Activated CD4-positive, alpha-beta T cell treated with anti-CD3 and anti-CD28 coated beads, Interleukin-2, amount 10 ng/mL, durations not matched to agents 7 days and 5 days (primary cell): ENCODE measurements around the gene PSMD1. TPM values are rescaled to one million over a fixed set of nuclear protein-coding genes. Genes with fewer than 3 reads are reported as not detected.
"Not testable (repeated sequence)": the region's sequence is repeated elsewhere in the genome, so short reads cannot be mapped to it uniquely, and the experiment has no call there.

Experiments used
- CTCF ChIA-PET: fragments of 350-600 bp; sonication (Branson Sonifier 250); formaldehyde crosslinking; loops from one replicate; lab custom pipeline; 2021; ENCODE audit warnings: antibody characterized with exemption; lab: Charles Lee
- POLR2A ChIA-PET: fragments of 350-600 bp; sonication (Branson Sonifier 250); formaldehyde crosslinking; loops from one replicate; lab custom pipeline; 2021; ENCODE audit warnings: antibody characterized with exemption; lab: Charles Lee
- DNase-seq: peaks from one replicate; pipeline ENCODE4 v3.0.0-alpha.2; 2020
- H3K27ac Mint-ChIP-seq: one replicate; pipeline ENCODE4 v1.8.0; 2021; ENCODE audit warnings: mild to moderate bottlenecking, moderate library complexity, mixed read lengths
- H3K27me3 Mint-ChIP-seq: one replicate; pipeline ENCODE4 v1.8.0; 2021; ENCODE audit warnings: mixed read lengths
- H3K36me3 Mint-ChIP-seq: one replicate; pipeline ENCODE4 v1.8.0; 2021; ENCODE audit warnings: low read depth, mixed read lengths
- H3K4me1 Mint-ChIP-seq: one replicate; pipeline ENCODE4 v1.8.0; 2021; ENCODE audit warnings: mixed read lengths
- H3K4me3 Mint-ChIP-seq: one replicate; pipeline ENCODE4 v1.8.0; 2021; ENCODE audit warnings: mild to moderate bottlenecking, moderate library complexity, mixed read lengths
- H3K9me3 Mint-ChIP-seq: one replicate; pipeline ENCODE4 v1.8.0; 2021; ENCODE audit warnings: mixed read lengths
- total RNA-seq, 2 experiments: library from RNA; stranded (reverse); gene quantifications; one replicate each; pipeline ENCODE4 v1.2.3, GENCODE V29; 2021

PSMD1 gene
- total RNA-seq, 2 experiments from 2014 or later: 80.5 to 101 TPM

DNA sequence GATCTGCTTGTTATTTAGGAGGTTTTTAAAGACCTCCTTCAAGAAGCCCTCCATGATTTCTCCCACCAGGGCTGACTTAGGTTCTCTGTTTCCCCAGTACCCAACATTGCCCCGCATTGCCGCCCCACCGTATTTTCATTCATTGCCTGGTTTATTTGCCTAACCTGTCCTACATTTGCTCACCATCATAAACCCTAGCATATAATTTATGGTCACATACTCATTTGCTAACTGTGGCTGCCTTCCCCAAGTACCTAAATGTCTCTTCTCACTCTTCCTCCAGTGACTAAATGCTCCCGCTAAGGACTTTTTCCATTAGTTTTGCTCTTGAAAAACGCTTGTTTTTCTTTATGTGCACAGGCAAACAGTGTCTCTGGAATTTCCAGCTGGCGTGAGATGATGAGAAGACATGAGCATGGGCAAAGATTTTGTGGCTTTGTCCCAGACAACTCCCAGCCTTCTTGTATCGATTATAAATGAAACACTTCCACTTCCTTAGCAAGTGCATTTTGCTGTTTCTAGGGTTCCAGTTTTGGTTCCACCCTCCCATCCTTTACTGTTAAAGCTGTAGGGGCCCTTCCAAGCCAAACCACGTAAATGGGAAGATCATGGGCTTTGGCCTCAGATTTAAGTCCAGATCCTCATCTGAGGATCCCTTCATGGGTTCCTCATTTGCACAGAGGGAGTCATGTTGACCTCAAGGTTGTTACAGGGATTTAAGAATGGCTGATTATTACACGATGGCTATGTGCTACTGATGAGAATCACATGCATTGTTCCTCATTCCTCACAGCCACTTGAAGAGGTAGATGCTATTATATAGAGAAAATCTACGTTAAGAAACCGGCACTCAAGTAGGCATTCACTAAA lies 120.7 kb downstream of the PSMD1 start:
- Mint-ChIP-seq H3K9me3 (no peaks in the 10 kb centered on the region), H3K4me3 (no peak overlapping the region), H3K4me1 (peaks cover 8% of the 10 kb centered on the region), H3K36me3 (peaks cover 19% of the 10 kb centered on the region), H3K27ac (no peak overlapping the region), H3K27me3 (no peaks in the 10 kb centered on the region)
- ChIA-PET CTCF (no interaction called here), POLR2A (no interaction called here)
- no peak for DNase-seq

DNA sequence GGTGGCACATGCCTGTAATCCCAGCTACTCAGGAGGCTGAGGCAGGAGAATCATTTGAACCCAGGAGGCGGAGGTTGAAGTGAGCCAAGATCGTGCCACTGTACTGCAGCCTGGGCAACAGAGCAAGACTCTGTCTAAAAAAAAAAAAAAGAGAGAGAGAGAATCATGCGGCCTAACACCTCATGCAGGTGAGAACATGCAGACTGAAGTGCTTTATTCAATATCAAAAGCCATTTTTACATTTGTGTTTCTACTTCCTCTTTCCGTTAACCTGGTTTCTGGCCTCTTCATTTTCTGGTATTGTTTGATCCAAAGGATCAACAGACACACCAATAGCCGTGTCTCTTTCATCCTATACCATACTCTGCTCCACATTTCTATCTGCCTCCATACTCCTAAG lies 122.1 kb downstream of the PSMD1 start:
- H3K4me3 Mint-ChIP-seq, H3K9me3 Mint-ChIP-seq, DNase-seq, H3K4me1 Mint-ChIP-seq, H3K27ac Mint-ChIP-seq, H3K27me3 Mint-ChIP-seq, POLR2A ChIA-PET, CTCF ChIA-PET: not testable (repeated sequence)
- H3K36me3 Mint-ChIP-seq: peaks cover 14% of the 10 kb centered on the region

DNA sequence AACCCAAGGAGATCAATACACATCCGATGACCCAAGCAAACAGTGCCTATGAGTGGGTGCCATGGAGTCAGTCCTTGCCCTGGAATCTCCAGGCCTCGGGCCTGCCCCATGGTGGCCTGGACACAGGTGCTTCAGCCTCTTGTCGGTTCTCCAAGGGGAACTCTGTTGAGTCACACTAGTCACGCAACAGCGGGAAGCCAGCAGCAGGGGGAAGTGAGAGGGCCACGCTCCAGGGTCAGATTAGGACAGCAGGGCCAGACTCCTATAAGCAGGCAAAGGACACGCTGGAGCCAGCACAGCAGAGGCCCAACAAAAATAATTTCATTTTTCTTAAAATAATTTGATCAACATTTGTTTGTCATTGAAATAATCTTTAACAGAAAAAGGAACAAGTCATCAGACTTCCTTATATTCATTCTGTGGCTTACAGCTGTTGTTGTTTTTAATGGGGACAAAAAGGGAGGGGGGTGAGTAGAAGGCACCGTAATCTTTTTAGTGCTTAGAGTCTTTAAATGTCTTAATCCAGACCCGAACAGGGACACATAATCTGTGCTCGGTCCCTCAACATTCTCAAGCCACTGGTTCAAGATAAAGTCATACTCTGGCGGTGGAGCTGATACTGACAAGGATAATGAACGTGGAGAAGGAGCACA lies 125.3 kb downstream of the PSMD1 start:
- Mint-ChIP-seq H3K27ac (no peak overlapping the region), H3K4me1 (peaks cover 8% of the 10 kb centered on the region), H3K27me3 (no peaks in the 10 kb centered on the region), H3K36me3 (no peaks in the 10 kb centered on the region), H3K4me3 (no peak overlapping the region), H3K9me3 (no peaks in the 10 kb centered on the region)
- no peak for DNase-seq
- ChIA-PET POLR2A (no interaction called here), CTCF (interaction anchor here (2.2 kb wide), 1 partner anchor 15 kb away, joined by 6 read pairs; no protein-coding TSS in a partner anchor)

DNA sequence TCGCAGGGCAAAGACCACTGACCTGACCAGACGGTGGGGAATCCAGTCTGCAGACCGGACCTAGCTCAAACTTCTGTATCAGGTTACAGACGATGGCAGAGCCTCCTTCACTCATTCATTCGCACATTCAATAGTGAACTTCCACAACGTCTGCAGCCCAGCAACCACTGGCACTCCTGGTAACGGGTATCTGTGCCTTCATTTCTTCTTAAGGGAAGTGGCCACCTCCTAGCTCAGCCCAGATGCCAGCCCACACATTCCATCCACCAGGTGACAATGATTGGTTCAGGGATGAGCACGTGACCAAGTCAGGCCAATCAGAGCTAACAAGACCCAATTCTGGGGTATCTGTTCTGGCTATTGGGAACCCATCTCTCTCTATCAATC lies 125.8 kb downstream of the PSMD1 start:
- no peak overlapping the region for H3K4me3 Mint-ChIP-seq
- H3K27ac Mint-ChIP-seq: no peak overlapping the region
- H3K27me3 Mint-ChIP-seq: no peaks in the 10 kb centered on the region
- ChIA-PET CTCF (interaction anchor here (2.2 kb wide), 1 partner anchor 15 kb away, joined by 6 read pairs; no protein-coding TSS in a partner anchor), POLR2A (no interaction called here)
- DNase-seq: no peak
- H3K9me3 Mint-ChIP-seq: no peaks in the 10 kb centered on the region
- no peaks in the 10 kb centered on the region for H3K36me3 Mint-ChIP-seq
- peaks cover 8% of the 10 kb centered on the region for H3K4me1 Mint-ChIP-seq

DNA sequence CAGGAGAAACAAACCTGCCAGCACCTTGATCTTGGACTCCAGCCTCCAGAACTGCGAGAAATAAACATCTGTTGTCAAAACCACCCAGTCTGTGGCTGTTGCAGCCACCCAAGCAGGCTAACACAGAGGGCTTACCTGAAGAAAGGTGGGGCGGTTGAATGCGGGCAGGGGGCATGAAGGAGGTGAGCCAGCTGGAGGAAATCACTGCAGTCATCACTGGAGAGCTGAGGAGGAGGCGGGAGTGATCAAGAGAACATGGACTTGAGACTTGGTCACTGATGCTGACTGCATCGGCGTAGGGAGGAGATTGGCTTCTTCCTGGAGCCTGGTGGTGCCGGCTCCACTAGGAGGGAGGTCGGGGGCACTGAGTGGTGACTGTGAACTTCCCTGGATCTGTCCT lies 127.2 kb downstream of the PSMD1 start:
- H3K4me3 Mint-ChIP-seq: no peak overlapping the region
- ChIA-PET CTCF (interaction anchor here (0.5 to 2.2 kb wide), 2 partner anchors 14 to 175 kb away, joined by 3 to 6 read pairs; no protein-coding TSS in a partner anchor), POLR2A (no interaction called here)
- H3K27ac Mint-ChIP-seq: no peak overlapping the region
- H3K9me3 Mint-ChIP-seq: no peaks in the 10 kb centered on the region
- H3K36me3 Mint-ChIP-seq: no peaks in the 10 kb centered on the region
- peaks cover 8% of the 10 kb centered on the region for H3K4me1 Mint-ChIP-seq
- no peak for DNase-seq
- H3K27me3 Mint-ChIP-seq: peaks cover 1% of the 10 kb centered on the region

DNA sequence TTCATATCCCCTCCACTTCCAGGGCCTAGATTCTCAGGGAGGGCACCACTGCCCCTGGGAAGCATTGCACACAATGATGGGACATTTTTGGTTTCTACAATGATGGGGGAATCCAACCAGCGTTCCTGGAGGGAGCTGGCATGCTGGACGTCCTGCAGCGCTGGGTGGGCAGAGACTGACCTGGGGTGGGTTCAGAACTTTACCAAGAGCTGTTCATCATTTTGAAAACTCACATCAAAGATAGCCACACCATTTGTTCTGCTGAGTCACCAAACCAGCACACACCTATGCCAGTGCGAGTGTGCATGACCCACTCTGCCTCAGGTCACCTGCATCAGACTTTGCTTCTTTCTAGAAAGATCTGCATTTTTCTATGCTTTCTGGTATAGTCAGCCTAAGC lies 127.7 kb downstream of the PSMD1 start:
- ChIA-PET CTCF (interaction anchor here (0.5 to 2.2 kb wide), 2 partner anchors 13 to 174 kb away, joined by 3 to 6 read pairs; no protein-coding TSS in a partner anchor), POLR2A (no interaction called here)
- Mint-ChIP-seq H3K4me3 (no peak overlapping the region), H3K27me3 (peaks cover 1% of the 10 kb centered on the region), H3K36me3 (no peaks in the 10 kb centered on the region), H3K4me1 (peaks cover 8% of the 10 kb centered on the region), H3K9me3 (no peaks in the 10 kb centered on the region), H3K27ac (no peak overlapping the region)
- DNase-seq: no peak

DNA sequence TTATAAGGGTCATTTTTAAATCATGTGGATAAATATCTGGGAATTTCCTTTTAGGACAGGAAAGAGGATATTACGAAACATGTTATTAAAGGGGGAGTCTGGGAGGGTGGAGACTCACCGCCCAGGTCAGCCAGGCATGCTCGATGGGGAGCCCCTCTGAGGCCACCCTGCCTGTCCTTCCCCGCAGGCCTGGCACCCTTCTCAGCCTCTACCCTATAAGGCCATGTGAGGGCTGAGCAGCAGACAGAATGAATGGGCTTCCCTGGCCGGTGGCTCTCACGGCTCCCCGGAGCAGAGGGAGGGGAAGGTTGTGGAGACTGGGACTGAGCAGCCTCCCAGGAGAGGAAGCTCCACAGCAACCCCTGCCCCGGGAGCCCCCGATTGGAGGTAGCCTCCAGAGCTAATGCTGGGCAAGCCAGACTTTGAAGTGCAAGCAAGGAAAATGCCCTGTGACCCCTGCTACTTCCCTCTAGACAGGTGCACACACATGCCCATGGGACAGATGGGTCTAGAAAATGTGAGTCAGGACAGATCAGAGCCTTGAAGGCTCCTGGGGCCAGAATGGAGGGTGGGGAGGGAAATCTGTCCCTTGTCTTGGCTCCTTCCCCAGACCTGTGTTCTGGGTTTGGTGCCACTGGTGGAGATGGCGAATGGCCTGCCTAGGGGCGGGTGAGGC lies 128.5 kb downstream of the PSMD1 start:
- no peak for DNase-seq
- Mint-ChIP-seq H3K27me3 (peaks cover 6% of the 10 kb centered on the region), H3K4me1 (peaks cover 1% of the 10 kb centered on the region), H3K4me3 (no peak overlapping the region), H3K36me3 (no peaks in the 10 kb centered on the region), H3K9me3 (no peaks in the 10 kb centered on the region), H3K27ac (no peak overlapping the region)
- POLR2A ChIA-PET: no interaction called here
- CTCF ChIA-PET: no interaction called here

DNA sequence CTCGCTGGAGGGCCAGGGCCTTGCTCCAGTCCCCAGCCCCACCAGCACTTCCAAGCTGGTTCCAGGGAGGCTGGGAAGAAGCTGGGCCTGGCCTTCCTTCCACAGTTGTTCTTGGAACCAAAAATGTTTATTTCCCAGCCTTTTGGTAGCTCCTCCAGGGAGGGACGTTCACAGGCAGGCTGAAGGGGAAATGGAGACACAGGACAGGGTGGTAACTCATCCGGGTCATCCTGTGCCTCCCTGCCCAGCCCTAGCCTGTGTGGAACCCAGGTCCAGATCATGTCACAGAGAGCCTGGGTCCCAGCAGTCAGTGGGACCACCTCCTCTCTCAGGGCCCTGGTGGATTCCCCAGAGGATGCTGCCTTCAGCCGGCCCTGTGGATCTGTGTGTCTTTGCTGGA lies 129.2 kb downstream of the PSMD1 start:
- POLR2A ChIA-PET: no interaction called here
- H3K27ac Mint-ChIP-seq: no peak overlapping the region
- no peak for DNase-seq
- no peaks in the 10 kb centered on the region for H3K9me3 Mint-ChIP-seq
- no peak overlapping the region for H3K4me3 Mint-ChIP-seq
- CTCF ChIA-PET: interaction anchor here (0.6 kb wide), 1 partner anchor 82 kb away, joined by 3 read pairs; no protein-coding TSS in a partner anchor
- H3K4me1 Mint-ChIP-seq: no peaks in the 10 kb centered on the region
- H3K27me3 Mint-ChIP-seq: peaks cover 8% of the 10 kb centered on the region
- H3K36me3 Mint-ChIP-seq: no peaks in the 10 kb centered on the region

DNA sequence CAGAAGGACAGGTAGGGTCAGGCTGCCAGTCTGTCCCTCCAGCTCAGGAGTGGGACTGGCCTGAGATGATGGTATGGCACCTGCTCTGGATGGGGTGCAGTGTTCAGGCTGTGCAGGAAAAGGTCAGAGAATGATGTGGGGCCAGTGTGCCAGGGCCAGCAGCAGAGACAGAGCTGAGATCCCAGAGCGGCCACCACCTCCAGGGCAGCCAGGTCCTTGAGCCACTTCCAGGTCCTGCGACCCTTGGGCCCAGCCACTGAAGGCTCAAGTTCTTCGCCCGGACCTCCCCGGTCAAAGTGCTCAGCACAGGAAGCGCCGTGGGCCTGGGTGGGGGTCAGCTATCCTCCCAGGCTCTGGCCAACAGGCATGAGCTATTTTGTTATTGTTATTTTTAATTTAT lies 129.7 kb downstream of the PSMD1 start:
- H3K27ac Mint-ChIP-seq: no peak overlapping the region
- ChIA-PET POLR2A (no interaction called here), CTCF (interaction anchor here (0.6 to 2.2 kb wide), 2 partner anchors 12 to 82 kb away, joined by 3 to 8 read pairs; partner anchors contain the start of gene ARMC9)
- no peaks in the 10 kb centered on the region for H3K4me1 Mint-ChIP-seq
- H3K9me3 Mint-ChIP-seq: no peaks in the 10 kb centered on the region
- H3K36me3 Mint-ChIP-seq: no peaks in the 10 kb centered on the region
- DNase-seq: no peak
- H3K27me3 Mint-ChIP-seq: peaks cover 8% of the 10 kb centered on the region
- H3K4me3 Mint-ChIP-seq: no peak overlapping the region

DNA sequence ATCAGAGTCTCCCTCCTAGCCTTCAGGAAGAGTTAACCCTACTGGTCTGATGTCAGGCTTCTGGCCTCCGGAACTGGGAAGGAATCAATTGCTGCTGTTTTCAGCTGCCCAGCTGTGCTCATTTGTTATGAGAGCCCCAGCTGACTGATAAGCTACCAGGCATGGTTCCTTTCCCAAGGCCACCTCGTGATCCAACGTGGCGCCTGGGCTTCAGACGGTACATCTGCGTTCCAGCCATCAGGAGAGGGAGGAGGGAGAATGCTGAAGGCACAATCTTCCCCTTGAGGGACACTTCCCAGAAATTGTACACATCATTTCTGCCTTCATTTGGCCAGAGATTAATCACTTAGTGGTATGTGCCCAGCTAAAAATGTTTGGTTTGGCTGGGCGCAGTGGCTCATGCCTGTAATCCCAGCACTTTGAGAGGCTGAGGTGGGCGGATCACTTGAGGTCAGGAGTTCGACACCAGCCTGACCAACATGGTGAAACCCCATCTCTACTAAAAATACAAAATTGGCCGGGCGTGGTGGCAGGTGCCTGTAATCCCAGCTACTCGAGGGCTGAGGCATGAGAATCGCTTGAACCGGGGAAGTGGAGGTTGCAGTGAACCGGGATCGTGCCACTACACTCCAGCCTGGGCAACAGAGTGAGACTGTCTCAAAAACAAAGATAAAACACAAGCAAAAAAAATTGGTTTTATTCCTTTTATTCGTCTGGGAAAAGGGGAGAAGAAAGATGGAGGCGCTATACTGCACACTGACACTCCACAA lies 131.3 kb downstream of the PSMD1 start:
- Mint-ChIP-seq H3K27ac (no peak overlapping the region), H3K4me1 (no peaks in the 10 kb centered on the region), H3K4me3 (no peak overlapping the region), H3K36me3 (no peaks in the 10 kb centered on the region), H3K27me3 (peaks cover 19% of the 10 kb centered on the region), H3K9me3 (no peaks in the 10 kb centered on the region)
- POLR2A ChIA-PET: no interaction called here
- CTCF ChIA-PET: interaction anchor here (0.7 to 2.2 kb wide), 2 partner anchors 10 to 64 kb away, joined by 3 to 8 read pairs; partner anchors contain the start of gene ARMC9
- no peak for DNase-seq

DNA sequence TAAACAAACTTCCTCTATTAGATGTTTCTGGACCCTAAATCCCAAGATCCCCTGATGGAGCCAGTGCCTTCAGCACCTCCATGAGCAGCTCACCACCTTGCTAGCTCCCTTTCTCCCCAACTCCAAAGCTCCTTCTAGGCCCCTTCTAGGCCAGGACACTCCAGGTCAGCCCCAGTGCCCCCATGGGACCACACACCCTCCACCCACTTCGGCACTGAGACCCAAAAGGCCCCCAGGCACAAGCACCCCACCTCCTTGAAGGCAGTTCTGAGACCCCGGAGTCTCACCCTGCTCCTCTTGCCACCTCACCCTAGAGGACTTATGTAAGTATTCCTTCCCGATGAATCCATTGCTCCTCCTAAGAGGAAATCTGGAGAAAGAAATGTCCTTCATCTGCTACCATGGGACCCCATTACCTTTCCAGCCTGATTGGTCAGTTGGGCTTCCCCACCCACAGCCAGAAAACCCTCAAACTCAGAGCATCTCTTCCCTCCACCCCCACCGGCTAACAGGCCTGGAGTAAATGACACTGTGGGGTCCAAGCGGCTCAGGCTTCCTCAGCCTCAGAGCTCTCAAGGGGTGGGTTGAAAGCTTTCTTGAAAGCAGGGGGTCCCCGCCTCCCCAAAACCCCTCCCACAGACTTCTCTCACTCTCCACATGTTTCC lies 132.0 kb downstream of the PSMD1 start:
- no peaks in the 10 kb centered on the region for H3K4me1 Mint-ChIP-seq
- peaks cover 19% of the 10 kb centered on the region for H3K27me3 Mint-ChIP-seq
- ChIA-PET CTCF (interaction anchor here (0.7 to 2.2 kb wide), 3 partner anchors 9 to 63 kb away, joined by 3 to 8 read pairs (median 3); partner anchors contain the start of gene ARMC9), POLR2A (no interaction called here)
- H3K36me3 Mint-ChIP-seq: no peaks in the 10 kb centered on the region
- no peak for DNase-seq
- no peak overlapping the region for H3K4me3 Mint-ChIP-seq
- H3K9me3 Mint-ChIP-seq: no peaks in the 10 kb centered on the region
- no peak overlapping the region for H3K27ac Mint-ChIP-seq

DNA sequence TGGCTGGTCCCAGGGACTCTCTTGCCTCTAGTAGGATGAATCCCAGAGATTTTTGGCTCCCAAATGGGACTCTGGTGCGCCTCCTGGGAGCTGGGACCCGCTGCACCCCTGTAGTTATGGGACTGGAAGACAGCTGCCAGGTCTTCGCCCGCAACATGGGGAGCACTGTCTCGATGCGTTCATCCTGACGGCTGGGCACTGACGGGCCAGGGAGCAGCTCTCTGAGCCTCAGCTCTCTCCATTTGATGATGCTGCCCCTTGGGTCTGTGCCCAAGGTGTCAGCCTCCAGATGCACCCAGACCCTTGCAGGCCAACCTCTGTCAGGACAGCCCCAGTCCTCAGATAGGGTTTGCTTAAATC lies 132.5 kb downstream of the PSMD1 start:
- no peak for DNase-seq
- no peak overlapping the region for H3K4me3 Mint-ChIP-seq
- CTCF ChIA-PET: interaction anchor here (0.7 to 1.0 kb wide), 3 partner anchors 12 to 63 kb away, joined by 3 read pairs; no protein-coding TSS in a partner anchor

More for the DNA sequence above, 132.5 kb downstream of the PSMD1 start:
- POLR2A ChIA-PET: no interaction called here
- Mint-ChIP-seq H3K27ac (no peak overlapping the region), H3K27me3 (peaks cover 21% of the 10 kb centered on the region), H3K36me3 (no peaks in the 10 kb centered on the region), H3K4me1 (no peaks in the 10 kb centered on the region), H3K9me3 (no peaks in the 10 kb centered on the region)
